Mesendoderm (in vitro differentiated cells): Measurements from ENCODE around the gene RNF2. TPM values are rescaled to one million over a fixed set of nuclear protein-coding genes. Genes with fewer than 3 reads are reported as not detected.
"Not testable (repeated sequence)": the region's sequence is repeated elsewhere in the genome, so short reads cannot be mapped to it uniquely, and the experiment has no call there.

Source experiments
- DNase-seq: peaks from one replicate; pipeline ENCODE4 v3.0.0; 2013
- H2AK5ac ChIP-seq: 2 replicates; pipeline ENCODE4 v1.6.1; 2013; ENCODE audit warnings: low read length, inconsistent platforms
- H2BK120ac ChIP-seq: 2 replicates; pipeline ENCODE4 v1.6.1; 2013; ENCODE audit warnings: low read depth, mild to moderate bottlenecking, low read length, moderate library complexity, mixed read lengths
- H2BK15ac ChIP-seq: replicated peaks from 2 replicates; pipeline ENCODE4 v1.6.1; 2013; ENCODE audit warnings: low read depth, mild to moderate bottlenecking, moderate library complexity
- H2BK5ac ChIP-seq: 2 replicates; pipeline ENCODE4 v1.6.1; 2013; ENCODE audit warnings: low read length, inconsistent platforms
- H3K18ac ChIP-seq: 2 replicates; pipeline ENCODE4 v1.6.1; 2013; ENCODE audit warnings: mild to moderate bottlenecking, low read length, mixed read lengths
- H3K23ac ChIP-seq: one replicate; pipeline ENCODE4 v1.6.1; 2013; ENCODE audit warnings: low read length
- H3K27ac ChIP-seq: 2 replicates; pipeline ENCODE4 v1.5.1; 2013; ENCODE audit warnings: low read depth, mild to moderate bottlenecking, inconsistent platforms, low read length, moderate library complexity
- H3K27me3 ChIP-seq: 2 replicates; pipeline ENCODE4 v1.6.1; 2013; ENCODE audit warnings: low read length, control low read depth, mild to moderate bottlenecking, inconsistent platforms; ENCODE audit not compliant: insufficient read depth, poor library complexity
- H3K36me3 ChIP-seq: 2 replicates; pipeline ENCODE4 v1.6.1; 2013; ENCODE audit warnings: low read length, inconsistent platforms; ENCODE audit not compliant: control insufficient read depth, insufficient read depth
- H3K4ac ChIP-seq: one replicate; pipeline ENCODE4 v1.6.1; 2013; ENCODE audit warnings: low read depth, mild to moderate bottlenecking, low read length, moderate library complexity
- H3K4me1 ChIP-seq: 2 replicates; pipeline ENCODE4 v1.6.1; 2013; ENCODE audit warnings: low read depth, low read length, inconsistent platforms; ENCODE audit not compliant: control insufficient read depth
- H3K4me2 ChIP-seq: 2 replicates; pipeline ENCODE4 v1.6.1; 2013; ENCODE audit warnings: low read length
- H3K4me3 ChIP-seq: 2 replicates; pipeline ENCODE4 v1.5.1; 2013; ENCODE audit warnings: mild to moderate bottlenecking, low read length
- H3K56ac ChIP-seq: one replicate; pipeline ENCODE4 v1.6.1; 2013; ENCODE audit warnings: low read length
- H3K79me1 ChIP-seq: 2 replicates; pipeline ENCODE4 v1.6.1; 2013; ENCODE audit warnings: low read length, inconsistent platforms
- H3K79me2 ChIP-seq: 2 replicates; pipeline ENCODE4 v1.6.1; 2013; ENCODE audit warnings: mild to moderate bottlenecking, low read length; ENCODE audit not compliant: control insufficient read depth, insufficient read depth
- H3K9ac ChIP-seq: 2 replicates; pipeline ENCODE4 v1.6.1; 2013; ENCODE audit warnings: low read length, inconsistent platforms
- H4K5ac ChIP-seq: one replicate; pipeline ENCODE4 v1.6.1; 2013; ENCODE audit warnings: low read length
- H4K8ac ChIP-seq: one replicate; pipeline ENCODE4 v1.6.1; 2013; ENCODE audit warnings: low read depth, mild to moderate bottlenecking, control low read depth, low read length, moderate library complexity
- WGBS: extraction: QIAGEN DNeasy Blood & Tissue Kit; methylation state at CpG from one replicate; pipeline ENCODE4 v1.1.7; 2013; ENCODE audit warnings: low lambda C conversion rate, missing lambda C conversion rate; ENCODE audit not compliant: insufficient coverage; ENCODE audit errors: extremely low coverage; 5-methylcytosine and 5-hydroxymethylcytosine counted together
- polyA plus RNA-seq, 2 experiments: library from polyadenylated mRNA; stranded (reverse); fragments of 200-250 nt; gene quantifications; one replicate each; pipeline ENCODE4 v1.2.3, GENCODE V29; 2013

The RNF2 gene
- 68.2 TPM for polyA plus RNA-seq (2013, experiment 1 of 2)
- 67.8 TPM for polyA plus RNA-seq (2013, experiment 2 of 2)

- Histone ChIP-seq H3K79me2 (peaks cover 35% of the 10 kb centered on the region), H3K27me3 (no peaks in the 10 kb centered on the region), H4K5ac (no peak within 1 kb of the TSS), H2AK5ac (no peak within 1 kb of the TSS), H2BK120ac (no peak within 1 kb of the TSS), H3K4me2 (peak within 1 kb of the TSS; percentile 48), H2BK5ac (peak within 1 kb of the TSS; percentile 12), H3K4ac (peak within 1 kb of the TSS; percentile 28), H3K4me3 (peak within 1 kb of the TSS; percentile 90), H4K8ac (peak within 1 kb of the TSS; percentile 98), H3K18ac (peak within 1 kb of the TSS; percentile 99), H3K56ac (peak within 1 kb of the TSS; percentile 95), H3K9ac (peak within 1 kb of the TSS; percentile 92), H2BK15ac (no peak within 1 kb of the TSS), H3K79me1 (peaks cover 5% of the 10 kb centered on the region), H3K36me3 (no peaks in the 10 kb centered on the region), H3K4me1 (peaks cover 4% of the 10 kb centered on the region), H3K27ac (peak within 1 kb of the TSS; percentile 89), H3K23ac (peak within 1 kb of the TSS; percentile 15)
- WGBS = no CpG with 5 or more reads among the region's 89 CpGs
- peak; percentile 92 for DNase-seq
Observed at GRCh38 chr1:185044981-185045813, at the start of gene RNF2. TSS of gene RNF2 (plus strand) at chr1:185045558. CDS start at chr1:185087554, 41,996 bp downstream.

GRCh38 chr1:184999974-185000373, 45.4 kb upstream of the RNF2 start:
- not testable (repeated sequence) for H3K27ac ChIP-seq, H2BK15ac ChIP-seq, H3K27me3 ChIP-seq, H2AK5ac ChIP-seq, DNase-seq, H3K4me2 ChIP-seq, H3K4me1 ChIP-seq, H3K23ac ChIP-seq, H4K8ac ChIP-seq, H3K79me2 ChIP-seq, H2BK120ac ChIP-seq, H3K79me1 ChIP-seq, H3K36me3 ChIP-seq, H3K4ac ChIP-seq, H3K18ac ChIP-seq, H3K4me3 ChIP-seq, H3K56ac ChIP-seq, H2BK5ac ChIP-seq, H4K5ac ChIP-seq, H3K9ac ChIP-seq
- no CpG with 5 or more reads among the region's 6 CpGs for WGBS

GRCh38 chr1:185001312-185001880, 44.0 kb upstream of the RNF2 start:
- H3K27ac ChIP-seq, H3K4me1 ChIP-seq, H3K79me2 ChIP-seq, H4K5ac ChIP-seq, H2AK5ac ChIP-seq, H3K79me1 ChIP-seq, H3K9ac ChIP-seq, H2BK5ac ChIP-seq, H4K8ac ChIP-seq, H3K56ac ChIP-seq, DNase-seq, H3K36me3 ChIP-seq, H3K18ac ChIP-seq, H3K27me3 ChIP-seq, H3K4me3 ChIP-seq, H3K4me2 ChIP-seq, H3K23ac ChIP-seq, H2BK120ac ChIP-seq, H3K4ac ChIP-seq, H2BK15ac ChIP-seq: not testable (repeated sequence)
- no CpG with 5 or more reads among the region's 26 CpGs for WGBS

- no peaks in the 10 kb centered on the region for H3K36me3 ChIP-seq
- no peaks in the 10 kb centered on the region for H3K79me2 ChIP-seq
- H3K27me3 ChIP-seq = no peaks in the 10 kb centered on the region
- H2AK5ac ChIP-seq = no peak overlapping the region
- H3K4me1 ChIP-seq = no peaks in the 10 kb centered on the region
- no peak overlapping the region for H4K5ac ChIP-seq
- no peak overlapping the region for H3K23ac ChIP-seq
- H2BK15ac ChIP-seq = peak overlapping the region; percentile 57
- H3K4me2 ChIP-seq = no peak overlapping the region
- no peak for DNase-seq
- H3K4ac ChIP-seq = no peak overlapping the region
- no peaks in the 10 kb centered on the region for H3K79me1 ChIP-seq
- H3K4me3 ChIP-seq = no peak overlapping the region
- no peak overlapping the region for H3K56ac ChIP-seq
- no peak overlapping the region for H4K8ac ChIP-seq
- H3K9ac ChIP-seq = no peak overlapping the region
- H3K18ac ChIP-seq = no peak overlapping the region
- no peak overlapping the region for H2BK120ac ChIP-seq
- H3K27ac ChIP-seq = no peak overlapping the region
- no peak overlapping the region for H2BK5ac ChIP-seq
Observed at GRCh38 chr1:185008838-185009237, 36.5 kb upstream of the RNF2 start.

- Histone ChIP-seq H3K56ac (no peak overlapping the region), H2BK5ac (no peak overlapping the region), H2BK120ac (no peak overlapping the region), H2AK5ac (no peak overlapping the region), H3K4me2 (no peak overlapping the region), H3K36me3 (no peaks in the 10 kb centered on the region), H3K79me1 (no peaks in the 10 kb centered on the region), H3K4ac (no peak overlapping the region), H3K23ac (no peak overlapping the region), H3K27ac (no peak overlapping the region), H3K27me3 (no peaks in the 10 kb centered on the region), H4K8ac (no peak overlapping the region), H3K9ac (no peak overlapping the region), H3K4me1 (no peaks in the 10 kb centered on the region), H3K79me2 (no peaks in the 10 kb centered on the region), H2BK15ac (no peak overlapping the region), H4K5ac (no peak overlapping the region), H3K18ac (no peak overlapping the region), H3K4me3 (no peak overlapping the region)
- no peak for DNase-seq
Observed at GRCh38 chr1:185010361-185010760, 35.0 kb upstream of the RNF2 start.
